HTR-8/SVneo (cell line): ENCODE measurements around the gene VSTM2L.
"Not testable (repeated sequence)": the region's sequence is repeated elsewhere in the genome, so short reads cannot be mapped to it uniquely, and the experiment has no call there.

Source experiments
- DNase-seq: peaks from one replicate; pipeline ENCODE4 v3.0.0; 2011; ENCODE audit warnings: low spot score, mixed read lengths; ENCODE audit not compliant: insufficient read length
- FAIRE-seq: peaks from 2 replicates; lab custom pipeline; 2011; peaks lifted over from hg19 to GRCh38; lab: Jason Lieb, UNC

The VSTM2L gene

GRCh38 chr20:37954190-37954589 lies 51.3 kb downstream of the VSTM2L start:
- DNase-seq, result no peak
- peak; percentile 54 for FAIRE-seq

DNA sequence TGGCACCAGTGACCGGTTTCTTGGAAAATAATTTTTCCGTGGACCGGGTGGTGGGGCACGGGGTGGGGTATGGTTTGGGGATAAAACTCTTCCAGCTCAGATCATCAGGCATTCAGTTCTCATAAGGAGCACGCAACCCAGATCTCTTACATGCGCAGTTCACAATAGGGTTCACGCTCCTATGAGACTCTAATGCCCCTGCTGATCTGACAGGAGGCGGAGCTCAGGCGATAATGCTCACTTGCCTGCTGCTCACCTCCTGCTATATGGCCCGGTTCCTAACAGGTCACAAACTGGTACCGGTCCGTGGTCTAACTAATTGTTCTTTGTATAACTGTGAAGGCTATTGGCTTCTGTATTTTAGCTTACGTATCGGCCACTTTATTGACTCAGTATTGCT lies 51.7 kb downstream of the VSTM2L start:
- FAIRE-seq (no peak), DNase-seq (no peak)

GRCh38 chr20:37955511-37955910 lies 52.6 kb downstream of the VSTM2L start:
- FAIRE-seq (no peak), DNase-seq (no peak)

DNA sequence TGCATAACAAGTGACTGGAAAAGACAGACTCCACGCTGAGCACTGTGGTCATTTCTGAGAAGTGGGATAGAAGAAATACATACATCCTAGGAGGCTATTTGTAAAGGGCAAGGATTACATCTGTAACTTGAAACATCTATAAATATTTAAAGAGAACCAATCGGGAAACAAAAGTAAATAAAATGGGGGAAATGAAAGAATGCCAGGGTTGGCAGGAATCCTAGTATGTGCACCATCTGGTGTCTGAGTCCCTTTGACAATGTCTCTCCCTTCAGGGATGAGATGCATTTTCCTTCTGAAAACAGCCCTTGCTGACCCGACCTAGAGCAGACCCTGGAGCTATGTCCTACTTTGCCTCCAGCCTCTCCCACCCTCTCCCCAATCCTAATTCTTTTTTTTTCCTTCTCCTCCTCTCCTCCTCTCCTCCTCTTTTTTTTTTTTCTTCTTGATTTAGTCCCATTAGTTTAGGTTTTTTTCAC lies 53.2 kb downstream of the VSTM2L start:
- FAIRE-seq, result no peak
- DNase-seq, result no peak

DNA sequence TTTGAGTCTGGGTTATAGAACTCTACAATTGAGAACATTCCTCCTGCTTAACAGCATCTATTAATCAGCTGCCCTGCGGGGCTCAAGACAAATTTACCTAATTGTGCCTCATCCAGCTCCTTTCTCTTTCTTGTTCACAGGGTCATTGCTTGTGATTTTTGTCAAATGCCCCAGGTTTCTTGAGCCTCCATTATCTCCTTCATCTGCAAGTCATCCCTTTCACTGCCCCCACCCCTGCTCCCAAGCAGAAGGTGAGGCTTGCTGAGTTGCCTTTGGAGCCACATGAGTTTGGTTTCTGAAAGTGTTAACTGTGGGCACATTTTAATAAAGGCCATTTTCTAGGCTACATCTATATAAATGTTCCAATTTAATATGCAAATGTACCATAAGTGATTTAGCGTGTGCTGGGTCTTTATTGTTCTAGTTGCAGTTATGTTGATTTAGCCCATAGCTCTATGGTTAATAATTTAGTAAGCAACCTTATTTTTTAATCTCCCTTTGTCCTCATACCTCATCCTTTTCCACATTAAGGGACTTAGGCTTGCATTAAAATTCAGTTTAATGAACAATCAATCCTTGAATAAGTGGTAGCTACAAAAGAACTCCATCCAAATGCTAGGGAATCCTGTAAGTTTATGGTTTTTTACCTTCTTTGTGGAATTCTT lies 56.1 kb downstream of the VSTM2L start:
- FAIRE-seq (peak; percentile 57), DNase-seq (no peak)

DNA sequence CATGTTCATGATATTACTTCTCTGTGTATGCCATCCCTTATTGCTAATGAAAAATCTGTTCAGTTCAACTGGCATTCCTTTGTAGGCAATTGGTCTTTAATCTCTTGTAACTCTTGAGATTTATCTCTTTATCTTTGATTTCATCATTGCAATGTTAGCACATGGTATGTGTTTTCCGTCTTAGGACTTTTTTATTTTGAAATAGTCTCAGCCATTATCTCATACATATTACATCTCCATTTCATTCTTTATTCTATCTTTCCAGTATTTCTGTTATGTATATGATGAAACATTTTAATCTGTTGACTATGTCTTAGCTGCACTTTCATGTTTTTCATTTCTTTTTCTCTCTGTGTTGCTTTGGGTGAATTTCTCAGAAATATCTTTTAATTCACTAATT lies 58.1 kb downstream of the VSTM2L start:
- no peak for DNase-seq
- no peak for FAIRE-seq

GRCh38 chr20:37963483-37963882 lies 60.6 kb downstream of the VSTM2L start:
- not testable (repeated sequence) for DNase-seq, FAIRE-seq

- DNase-seq, result no peak
- FAIRE-seq, result no peak
Measured at GRCh38 chr20:37968841-37969401, 66.0 kb downstream of the VSTM2L start.

- DNase-seq, result no peak
- FAIRE-seq, result no peak
Measured at GRCh38 chr20:37969949-37970855, 67.3 kb downstream of the VSTM2L start.

DNA sequence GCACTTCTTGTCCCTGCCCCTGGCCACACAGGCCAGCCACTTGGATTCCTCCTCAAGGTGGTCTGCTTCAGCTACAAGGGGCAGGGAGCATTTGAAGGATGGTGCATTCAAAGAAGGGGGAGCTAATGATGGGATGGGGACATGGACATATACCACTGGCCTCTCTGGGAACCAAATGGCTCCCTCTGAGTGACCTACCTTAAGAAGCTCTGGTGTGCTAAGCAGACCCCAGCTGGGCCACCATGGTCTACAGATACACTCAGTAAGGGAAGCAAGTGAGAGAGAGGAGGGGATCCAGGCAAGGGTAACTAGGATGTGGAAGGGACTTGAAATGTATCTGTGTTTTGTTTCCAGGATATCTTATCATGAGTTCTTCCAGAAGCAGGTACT lies 67.9 kb downstream of the VSTM2L start:
- no peak for FAIRE-seq
- DNase-seq, result no peak

- no peak for DNase-seq
- no peak for FAIRE-seq
Measured at GRCh38 chr20:37971561-37972127, 68.7 kb downstream of the VSTM2L start.

- peak; percentile 65 for FAIRE-seq
- no peak for DNase-seq
Measured at GRCh38 chr20:37972256-37973058, 69.5 kb downstream of the VSTM2L start.

DNA sequence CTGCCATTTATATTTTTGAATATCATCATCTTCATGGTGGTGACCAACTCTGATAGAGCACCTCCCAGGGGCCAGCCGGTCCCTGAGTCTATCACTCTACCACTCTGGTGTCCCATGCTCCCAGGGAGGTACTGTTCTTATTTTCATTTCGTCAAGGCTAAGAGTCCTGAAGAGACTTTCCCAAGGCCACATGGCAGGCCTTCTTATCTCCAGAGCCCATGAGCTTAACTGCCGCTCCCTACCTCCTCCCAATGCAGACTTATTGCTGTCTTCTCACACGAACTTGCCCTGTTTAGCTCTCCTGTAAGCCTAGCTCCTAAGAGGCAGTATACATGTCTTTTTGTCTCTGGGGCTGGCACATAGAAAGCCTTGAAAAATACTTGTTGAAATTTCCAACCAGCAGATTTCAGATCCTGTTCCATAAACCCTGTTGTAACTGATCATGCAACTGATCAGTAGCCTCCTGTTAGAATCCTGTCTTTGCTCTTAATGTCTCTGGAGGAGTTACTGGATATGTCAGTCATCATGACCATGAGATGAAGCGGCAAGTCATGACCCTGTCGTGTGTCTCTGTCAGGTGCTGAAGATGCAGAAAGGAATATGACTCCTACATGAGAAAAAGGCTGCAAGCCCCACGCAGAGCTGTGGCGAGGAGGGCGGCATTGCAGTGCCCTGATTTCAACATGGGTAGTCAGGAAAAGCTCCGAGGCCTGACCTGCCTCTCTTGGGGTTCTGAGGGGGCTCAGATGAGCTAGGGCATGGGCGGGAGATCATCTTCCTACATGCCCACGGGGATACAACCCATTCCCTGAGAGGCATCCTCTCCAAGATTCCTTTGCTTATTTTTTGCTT lies 70.4 kb downstream of the VSTM2L start:
- FAIRE-seq, result peak; percentile 44
- no peak for DNase-seq

- FAIRE-seq (no peak), DNase-seq (no peak)
Measured at GRCh38 chr20:37976887-37977286, 74.0 kb downstream of the VSTM2L start.

- DNase-seq (no peak), FAIRE-seq (peak; percentile 4)
Measured at GRCh38 chr20:37977338-37977737, 74.4 kb downstream of the VSTM2L start.

DNA sequence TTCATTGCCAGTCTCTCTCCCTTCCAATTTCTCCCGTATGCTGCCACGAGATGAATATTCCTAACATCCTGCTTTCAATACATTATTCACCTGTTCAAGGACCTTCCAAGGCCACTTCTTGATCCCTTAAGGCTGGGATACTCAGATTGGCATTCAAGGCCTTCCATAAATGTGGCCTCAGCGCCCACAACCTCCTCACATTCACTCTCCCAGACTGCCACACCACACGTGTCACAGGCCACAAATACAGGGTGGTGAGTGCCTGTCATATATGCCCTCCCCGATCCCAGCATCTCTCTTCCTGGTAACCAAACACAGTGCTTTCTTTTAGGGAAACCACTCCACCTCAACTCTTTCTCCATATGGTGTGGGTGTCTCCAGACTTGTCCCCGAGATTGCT lies 74.9 kb downstream of the VSTM2L start:
- DNase-seq (no peak), FAIRE-seq (peak; percentile 74)

DNA sequence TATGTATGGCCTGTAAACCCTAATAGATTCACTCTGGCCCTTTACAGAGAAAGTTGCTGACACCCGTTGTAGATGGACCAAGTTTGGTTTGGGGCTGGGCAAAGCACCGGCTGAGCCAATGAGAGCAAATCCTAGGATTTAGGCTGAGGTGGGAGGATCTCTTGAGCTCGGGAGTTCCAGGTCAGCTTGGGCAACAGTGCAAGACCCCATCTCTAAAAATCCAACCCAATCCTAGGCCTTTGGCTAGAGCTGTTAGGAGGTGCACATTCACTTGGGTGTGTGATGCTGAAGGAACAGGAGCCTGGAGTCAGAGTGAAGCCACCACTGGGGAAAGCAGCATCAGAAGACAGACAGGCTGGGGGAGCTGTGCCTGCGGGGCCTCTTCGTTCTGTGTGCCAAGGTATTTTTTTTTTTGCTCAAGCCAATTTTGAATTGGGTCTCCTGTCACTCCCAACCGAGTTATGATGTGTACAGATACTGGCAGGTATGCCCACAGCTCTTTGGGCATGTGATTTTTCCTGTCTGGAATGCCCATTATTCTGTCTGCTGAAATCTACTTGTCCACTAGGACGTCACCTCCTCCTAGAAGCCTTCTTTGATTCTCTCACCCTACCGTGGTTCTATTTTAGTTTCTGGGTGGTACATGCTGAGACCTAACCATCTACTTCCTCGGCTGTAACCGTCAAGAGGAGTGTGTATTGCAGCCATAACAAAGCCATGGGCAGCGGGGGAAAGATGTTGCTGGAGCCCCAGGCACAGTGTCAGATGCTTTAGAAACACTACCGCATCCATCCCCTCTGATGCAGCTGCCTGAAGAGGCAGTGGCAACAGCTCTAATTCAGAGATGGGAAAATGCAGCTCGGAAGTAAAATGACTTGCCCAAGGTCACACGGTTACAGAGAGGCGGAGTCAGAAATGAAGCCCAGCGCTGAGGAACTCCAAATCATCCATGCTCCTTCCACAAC lies 76.4 kb downstream of the VSTM2L start:
- no peak for DNase-seq
- no peak for FAIRE-seq

DNA sequence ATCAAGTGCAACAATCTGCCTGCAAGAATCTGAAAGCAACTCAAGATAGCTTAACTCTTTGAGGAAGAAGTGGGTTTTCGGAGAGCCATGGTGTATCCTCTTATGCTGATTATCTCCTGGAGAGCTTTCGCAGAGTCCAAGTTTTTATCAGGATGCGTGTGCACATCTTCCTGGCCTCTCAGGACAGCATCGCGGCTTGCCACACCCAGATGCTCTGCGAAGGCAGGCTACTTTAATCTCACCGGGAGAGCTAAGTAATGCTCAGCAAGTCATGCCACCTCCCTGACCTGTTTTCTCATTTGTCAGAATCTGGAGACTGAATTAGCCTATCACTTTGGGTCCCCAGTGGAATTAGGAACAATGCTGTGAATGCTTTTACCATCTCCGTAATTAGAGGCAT lies 77.5 kb downstream of the VSTM2L start:
- DNase-seq (no peak), FAIRE-seq (peak; percentile 33)
